Stimulated activated CD8-positive, alpha-beta memory T cell treated with anti-CD3 and anti-CD28 coated beads, Interleukin-4, amount 100 ng/mL, for 48 hours (primary cell): ENCODE measurements around the gene DIPK1A.
"Not testable (repeated sequence)": the region's sequence is repeated elsewhere in the genome, so short reads cannot be mapped to it uniquely, and the experiment has no call there.

Experiments
- DNase-seq: peaks from one replicate; pipeline ENCODE4 v3.0.0-alpha.2; 2020

DIPK1A gene

DNA sequence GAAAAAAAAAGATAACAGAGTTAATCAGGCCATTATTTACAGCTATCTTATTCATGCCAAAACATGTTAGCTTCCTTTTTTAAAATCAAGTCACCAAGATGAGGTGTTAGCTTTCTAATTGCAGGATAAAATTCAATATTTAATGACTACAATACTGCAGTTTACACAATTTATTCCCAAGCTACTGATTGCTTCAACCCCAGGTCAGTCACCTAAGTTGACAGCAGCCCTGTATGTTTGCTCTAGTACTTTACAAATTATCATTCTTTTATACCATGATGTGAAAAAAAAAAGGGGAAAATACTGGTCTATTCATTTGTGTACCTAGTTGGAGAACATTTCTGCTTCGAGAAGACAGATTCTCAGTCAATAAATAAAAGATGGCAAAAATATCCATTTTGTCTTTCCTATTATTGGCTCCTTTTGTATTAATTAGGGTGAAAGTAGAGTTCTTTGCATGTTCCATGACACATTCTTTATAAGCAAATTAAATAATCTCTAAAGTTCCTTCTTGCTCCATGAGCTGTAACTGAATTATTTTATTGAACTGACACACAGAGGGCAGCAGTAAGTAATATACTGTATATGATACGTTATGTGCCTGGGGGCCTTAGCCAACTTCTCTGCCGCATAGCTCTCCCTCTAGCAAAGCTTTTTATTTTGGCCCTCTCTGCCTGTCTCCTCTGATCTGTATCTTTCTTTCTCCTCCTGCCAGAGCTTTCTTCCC lies 48.0 kb downstream of the DIPK1A start:
- no peak for DNase-seq

DNA sequence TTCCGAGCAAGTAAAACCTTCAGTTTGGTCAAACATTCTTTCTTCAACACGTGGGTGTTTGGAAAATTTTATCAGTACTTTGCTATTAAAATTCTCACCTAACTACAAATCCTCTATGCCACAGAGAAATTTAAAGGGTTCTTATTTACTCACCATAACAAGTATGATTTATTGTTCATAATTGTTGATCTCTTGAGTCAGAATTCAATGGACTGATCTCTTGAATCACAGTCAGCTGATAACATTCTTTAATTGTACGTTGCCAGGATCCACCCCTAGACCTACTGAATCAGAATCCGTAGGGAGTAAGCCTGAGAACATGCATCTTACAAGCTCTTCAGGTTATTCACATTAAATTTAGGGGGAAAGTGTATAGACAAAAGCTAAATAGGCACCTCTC lies 51.2 kb downstream of the DIPK1A start:
- no peak for DNase-seq

DNA sequence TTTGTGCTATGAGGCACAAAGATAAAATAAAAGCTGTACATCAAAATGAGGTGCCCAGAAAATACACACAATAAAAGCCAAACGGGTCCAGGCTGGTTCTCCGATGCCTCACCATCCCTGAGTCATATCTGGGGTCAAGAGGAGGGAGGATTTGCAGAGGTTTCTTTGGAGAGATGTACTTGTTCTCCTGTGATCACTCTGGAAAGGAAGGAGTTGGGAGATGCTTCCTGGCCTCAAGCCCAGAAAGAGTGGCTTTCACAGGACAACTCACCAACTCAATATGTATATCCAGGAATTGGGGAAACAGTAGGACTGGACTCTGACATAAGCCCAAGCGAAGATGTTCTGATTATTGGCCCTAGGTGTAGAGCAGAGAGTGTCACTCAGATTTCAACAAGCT lies 51.9 kb downstream of the DIPK1A start:
- DNase-seq, result no peak

DNA sequence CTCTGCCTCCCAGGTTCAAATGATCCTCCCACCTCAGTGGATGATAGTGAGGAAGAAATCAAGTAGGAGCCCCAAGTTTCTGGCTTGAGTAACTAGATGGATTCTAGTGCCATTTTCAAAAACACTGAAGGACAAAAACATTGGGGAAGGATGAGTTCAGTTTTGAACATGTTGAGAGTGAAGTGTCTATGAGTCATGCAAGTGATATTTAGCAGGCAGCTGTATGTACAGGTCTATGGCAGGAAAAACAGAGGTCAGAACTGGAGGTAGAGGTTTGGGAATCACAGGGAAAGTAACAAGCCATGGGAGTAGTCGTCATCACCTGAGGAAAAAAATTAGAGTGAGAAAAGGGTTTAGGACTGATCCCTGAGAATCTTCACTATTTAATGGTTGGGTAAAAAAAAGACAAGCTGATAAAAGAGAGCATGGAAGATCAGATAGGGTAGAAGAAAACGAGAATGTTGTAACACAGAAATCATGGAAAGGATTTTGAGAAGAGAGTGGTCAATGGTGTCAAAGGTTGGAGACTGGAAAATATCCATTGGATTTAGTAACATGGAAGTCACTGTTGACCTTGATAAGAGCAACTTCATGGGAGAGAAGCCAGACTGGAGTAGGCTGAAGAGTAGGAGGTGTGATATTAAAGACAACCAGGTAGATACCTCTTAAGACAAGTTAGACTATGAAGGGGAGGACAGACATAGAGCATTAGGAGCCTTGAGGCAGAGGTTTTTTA lies 53.1 kb downstream of the DIPK1A start:
- DNase-seq, result no peak

- no peak for DNase-seq
Observed at GRCh38 chr1:92903765-92904164, 57.5 kb downstream of the DIPK1A start.

DNA sequence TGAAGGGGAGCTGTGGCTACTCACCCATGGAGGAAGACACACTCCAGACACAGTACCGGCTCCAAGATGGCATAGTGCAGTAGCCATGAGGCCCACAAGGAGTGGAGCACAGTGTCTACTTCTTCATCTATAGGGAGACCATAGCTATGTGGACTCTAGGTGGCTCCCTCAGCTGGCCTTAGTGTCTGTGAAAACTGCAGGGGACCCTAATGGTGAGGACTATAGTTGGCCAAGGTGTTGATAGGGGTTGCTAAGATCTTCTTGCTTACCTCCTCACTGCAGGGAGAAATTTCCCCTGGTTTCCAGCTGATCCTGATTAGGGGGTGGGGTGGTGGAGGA lies 58.9 kb downstream of the DIPK1A start:
- no peak for DNase-seq

- no peak for DNase-seq
Observed at GRCh38 chr1:92901699-92902405, 59.4 kb downstream of the DIPK1A start.

- DNase-seq, result no peak
Observed at GRCh38 chr1:92901126-92901525, 60.1 kb downstream of the DIPK1A start.

- no peak for DNase-seq
Observed at GRCh38 chr1:92900539-92900938, 60.7 kb downstream of the DIPK1A start.

DNA sequence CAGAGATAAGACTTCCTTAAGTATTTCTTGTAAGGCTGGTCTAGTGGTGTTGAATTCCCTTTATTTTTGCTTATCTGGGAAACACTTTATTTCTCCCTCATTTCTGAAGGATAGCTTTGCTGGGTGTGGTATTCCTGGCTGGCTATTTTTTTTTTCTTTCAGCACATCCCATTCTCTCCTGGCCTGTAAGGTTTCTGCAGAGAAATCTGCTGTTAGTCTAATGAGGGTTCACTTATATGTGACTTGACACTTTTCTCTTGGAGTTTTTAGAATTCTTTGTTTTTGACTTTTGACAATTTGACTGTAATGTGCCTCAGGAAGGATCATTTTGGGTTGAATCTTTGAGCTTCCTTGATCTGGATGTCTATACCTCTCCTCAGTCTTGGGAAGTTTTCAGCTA lies 61.5 kb downstream of the DIPK1A start:
- no peak for DNase-seq

DNA sequence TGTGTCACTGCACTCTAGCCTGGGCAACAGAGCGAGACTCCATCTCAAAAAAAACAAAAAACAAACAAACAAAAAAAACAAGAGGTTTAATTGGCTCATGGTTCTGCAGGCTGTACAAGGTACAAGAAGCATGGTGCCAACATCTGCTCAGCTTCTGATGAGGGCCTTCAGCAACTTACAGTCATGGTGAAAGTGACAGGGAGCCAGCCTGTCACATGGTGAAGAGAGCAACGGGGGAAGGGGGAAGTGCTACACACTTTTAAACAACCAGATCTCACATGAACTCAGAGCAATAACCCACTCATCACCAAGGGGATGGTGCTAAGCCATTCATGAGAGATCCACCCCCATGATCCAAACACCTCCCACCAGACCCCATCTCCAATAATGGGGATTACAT lies 63.2 kb downstream of the DIPK1A start:
- DNase-seq, result not testable (repeated sequence)

DNA sequence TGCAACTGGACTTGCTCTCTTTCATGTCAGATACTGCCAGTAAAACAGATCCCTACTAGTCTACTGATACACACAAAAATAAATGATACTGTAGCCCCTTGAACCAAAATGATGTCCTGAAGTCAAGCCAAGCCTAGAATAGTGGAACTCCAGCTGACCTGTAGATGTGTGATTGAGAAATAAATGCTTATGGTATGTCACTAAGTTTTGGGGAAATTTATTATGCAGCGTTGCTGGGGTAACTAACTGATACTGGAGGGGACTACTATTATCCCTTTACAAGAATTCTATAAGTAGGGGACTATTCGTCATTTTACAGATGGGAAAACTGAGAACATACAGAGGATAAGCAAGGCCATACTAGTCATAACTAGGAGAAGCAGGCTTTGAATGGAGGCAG lies 73.8 kb downstream of the DIPK1A start:
- DNase-seq, result no peak

DNA sequence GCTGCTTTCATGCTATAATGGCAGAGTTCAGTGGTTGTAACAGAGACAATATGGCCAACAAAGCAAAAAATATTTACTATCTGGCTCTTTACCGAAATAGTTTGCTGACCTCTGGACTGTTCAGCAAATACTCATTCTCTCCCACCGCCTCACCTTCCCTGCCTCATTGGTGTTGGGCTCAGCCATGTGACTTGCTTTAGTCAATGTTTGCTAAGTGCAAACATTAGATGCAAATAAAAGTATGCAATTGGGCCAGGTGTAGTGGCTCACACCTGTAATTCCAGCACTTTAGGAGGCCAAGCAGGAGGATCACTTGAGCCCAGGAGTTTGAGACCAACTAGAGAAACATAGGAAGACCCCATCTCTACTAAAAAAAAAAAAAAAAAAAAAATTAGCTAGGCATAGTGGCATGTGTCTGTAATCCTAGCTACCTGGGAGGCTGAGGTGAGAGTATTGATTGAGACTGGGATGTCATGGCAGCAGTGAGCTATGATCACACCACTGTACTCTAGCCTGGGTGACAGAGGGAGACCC lies 74.3 kb downstream of the DIPK1A start:
- DNase-seq, result no peak

DNA sequence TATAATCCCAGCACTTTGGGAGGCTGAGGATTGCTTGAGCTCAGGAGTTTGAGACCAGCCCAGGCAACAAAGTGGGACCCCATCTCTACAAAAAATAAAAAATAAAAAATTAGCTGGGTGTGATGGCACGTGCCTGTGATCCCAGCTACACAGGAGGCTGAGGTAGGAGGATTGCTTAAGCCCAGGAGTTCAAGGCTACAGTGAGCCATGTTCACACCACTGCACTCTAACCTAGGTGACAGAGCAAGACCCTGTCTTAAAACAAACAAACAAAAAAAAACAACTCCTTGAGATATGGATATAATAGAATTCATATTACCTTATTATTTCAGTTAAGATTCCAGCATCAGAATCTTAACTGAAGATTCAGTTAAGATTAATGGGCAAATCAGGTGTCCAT lies 77.1 kb downstream of the DIPK1A start:
- no peak for DNase-seq

- DNase-seq, result no peak
Observed at GRCh38 chr1:92883297-92883696, 78.0 kb downstream of the DIPK1A start.

DNA sequence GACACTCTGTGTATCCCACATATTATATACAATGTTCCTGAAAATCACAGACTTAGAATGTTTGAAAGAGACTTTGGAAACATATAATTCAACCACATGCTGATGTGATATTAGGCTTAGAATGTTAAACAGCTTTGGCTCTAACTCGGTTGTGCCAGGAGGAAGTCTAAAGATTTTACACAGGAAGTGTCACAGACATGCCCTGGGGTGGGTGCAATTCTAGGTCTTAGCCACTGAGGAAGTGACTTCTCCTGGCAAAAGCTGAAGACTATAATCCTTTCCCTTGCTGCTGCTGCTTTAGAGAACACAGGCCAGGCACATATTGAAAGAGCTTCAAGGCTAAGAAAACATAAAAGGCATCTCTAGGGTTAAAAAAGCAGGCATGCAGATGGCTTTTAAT lies 78.4 kb downstream of the DIPK1A start:
- peak; percentile 32 for DNase-seq

GRCh38 chr1:92881391-92881790 lies 79.9 kb downstream of the DIPK1A start:
- DNase-seq, result no peak

- no peak for DNase-seq
Observed at GRCh38 chr1:92879316-92879968, 81.8 kb downstream of the DIPK1A start.

DNA sequence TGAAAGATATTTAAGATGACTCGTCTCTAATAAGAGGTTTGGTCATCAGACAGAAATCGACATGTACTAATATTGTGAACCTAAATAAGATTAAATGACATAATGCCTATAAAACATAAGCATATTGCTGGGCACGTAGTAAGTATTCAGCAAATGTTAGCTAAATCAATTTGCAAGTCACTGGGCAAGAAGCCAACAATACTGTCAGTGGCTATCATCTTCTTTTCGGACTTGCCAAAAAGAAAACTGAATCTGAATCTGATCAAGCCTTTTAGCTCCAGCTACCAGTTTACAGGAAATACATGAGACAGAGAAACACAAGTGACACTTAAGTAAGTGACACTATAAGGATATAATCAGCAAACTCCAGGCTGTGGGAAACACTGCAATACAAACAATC lies 83.5 kb downstream of the DIPK1A start:
- DNase-seq, result no peak

GRCh38 chr1:92877081-92877711 lies 84.1 kb downstream of the DIPK1A start:
- DNase-seq, result no peak

GRCh38 chr1:92876351-92876750 lies 84.9 kb downstream of the DIPK1A start:
- DNase-seq, result no peak

GRCh38 chr1:92874987-92875386 lies 86.3 kb downstream of the DIPK1A start:
- DNase-seq, result no peak

DNA sequence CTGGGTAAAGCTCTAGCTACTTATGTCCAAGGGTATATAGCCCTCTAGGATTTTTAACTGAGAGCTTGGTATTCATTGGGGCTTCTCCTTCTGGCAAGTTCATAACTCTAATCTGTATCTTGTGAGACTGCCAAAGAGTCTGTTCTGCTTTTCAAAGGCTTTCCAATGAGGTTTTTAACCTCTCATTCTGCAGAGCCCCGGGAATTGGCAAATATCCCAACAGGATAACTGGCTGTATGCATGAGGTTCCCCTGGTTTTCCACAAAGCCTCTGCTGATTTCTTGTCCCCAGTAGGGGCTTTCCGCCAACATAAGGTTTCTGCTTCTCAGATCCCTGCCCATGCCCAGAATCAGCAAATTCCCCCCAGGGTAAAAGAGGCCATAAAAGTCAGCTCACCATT lies 88.5 kb downstream of the DIPK1A start:
- DNase-seq, result no peak
